Neuronal stem cell (in vitro differentiated cells): ENCODE measurements around the gene SNX32.
A peak's percentile ranks its signal among the peaks of the same experiment; 100 is the strongest.

Source experiments
- DNase-seq: peaks from one replicate; pipeline ENCODE4 v3.0.0-alpha.2; 2013; ENCODE audit warnings: low spot score
- H2AFZ ChIP-seq: one replicate; pipeline ENCODE4 v1.6.1; 2013; ENCODE audit warnings: mild to moderate bottlenecking, low read length, inconsistent platforms
- H2AK5ac ChIP-seq: 2 replicates; pipeline ENCODE4 v1.6.1; 2013; ENCODE audit warnings: low read depth, mild to moderate bottlenecking, inconsistent platforms, low read length, moderate library complexity, mixed read lengths
- H2BK120ac ChIP-seq: 2 replicates; pipeline ENCODE4 v1.6.1; 2013; ENCODE audit warnings: low read depth, mild to moderate bottlenecking, inconsistent platforms, low read length, moderate library complexity, mixed read lengths
- H2BK12ac ChIP-seq: one replicate; pipeline ENCODE4 v1.6.1; 2013; ENCODE audit warnings: low read length, inconsistent platforms
- H2BK15ac ChIP-seq: 2 replicates; pipeline ENCODE4 v1.6.1; 2013; ENCODE audit warnings: mild to moderate bottlenecking, low read length, inconsistent platforms, mixed read lengths
- H2BK5ac ChIP-seq: one replicate; pipeline ENCODE4 v1.6.1; 2013; ENCODE audit warnings: inconsistent platforms, mild to moderate bottlenecking, low read length, moderate library complexity
- H3K14ac ChIP-seq: one replicate; pipeline ENCODE4 v1.6.1; 2013; ENCODE audit warnings: low read length, inconsistent platforms
- H3K18ac ChIP-seq: 2 replicates; pipeline ENCODE4 v1.6.1; 2013; ENCODE audit warnings: low read length, inconsistent platforms
- H3K23ac ChIP-seq: 2 replicates; pipeline ENCODE4 v1.6.1; 2013; ENCODE audit warnings: low read depth, mild to moderate bottlenecking, mixed read lengths, low read length, inconsistent platforms; ENCODE audit not compliant: poor library complexity
- H3K27ac ChIP-seq: replicated peaks from 3 replicates; pipeline ENCODE4 v1.5.1; 2013; ENCODE audit warnings: low read length, inconsistent platforms
- H3K27me3 ChIP-seq, 3 experiments: 2 replicates each; pipeline ENCODE4 v1.6.1; 2013; ENCODE audit warnings: low read length in 3 of 3, mild to moderate bottlenecking in 2 of 3, inconsistent platforms in 1 of 3, low read depth in 1 of 3, mixed read lengths in 1 of 3, moderate library complexity in 1 of 3; ENCODE audit not compliant: control insufficient read depth in 3 of 3, insufficient read depth in 3 of 3
- H3K36me3 ChIP-seq, 2 donors: replicated peaks in 1 of 2; 2 replicates each; pipeline ENCODE4 v1.6.1; 2013; ENCODE audit warnings: low read length in 2 of 2; ENCODE audit not compliant: control insufficient read depth in 2 of 2, insufficient read depth in 2 of 2
- H3K4ac ChIP-seq: 2 replicates; pipeline ENCODE4 v1.6.1; 2013; ENCODE audit warnings: inconsistent platforms, mild to moderate bottlenecking, low read length, moderate library complexity
- H3K4me1 ChIP-seq, 2 donors: 1 replicate in 1 of 2; 2 replicates in 1 of 2; pipeline ENCODE4 v1.6.1; 2013; ENCODE audit warnings: low read length in 2 of 2, low read depth in 1 of 2; ENCODE audit not compliant: control insufficient read depth in 2 of 2, insufficient read depth in 1 of 2
- H3K4me2 ChIP-seq: one replicate; pipeline ENCODE4 v1.6.1; 2013; ENCODE audit warnings: mild to moderate bottlenecking, low read length, inconsistent platforms; ENCODE audit not compliant: insufficient read depth, poor library complexity, severe bottlenecking
- H3K4me3 ChIP-seq, 2 donors: 2 replicates each; pipeline ENCODE4 v1.5.1; 2013; ENCODE audit warnings: low read length in 2 of 2, mild to moderate bottlenecking in 2 of 2, inconsistent platforms in 1 of 2, moderate library complexity in 1 of 2
- H3K79me1 ChIP-seq: one replicate; pipeline ENCODE4 v1.6.1; 2013; ENCODE audit warnings: low read depth, mild to moderate bottlenecking, inconsistent platforms, low read length, moderate library complexity
- H3K9ac ChIP-seq: one replicate; pipeline ENCODE4 v1.6.1; 2013; ENCODE audit warnings: mild to moderate bottlenecking, low read depth, low read length, inconsistent platforms; ENCODE audit not compliant: poor library complexity
- H3K9me3 ChIP-seq, 2 donors: replicated peaks in 1 of 2; 2 replicates each; pipeline versions ENCODE3 to v1.6.1; 2013; ENCODE audit warnings: low read length in 2 of 2, mild to moderate bottlenecking in 2 of 2, inconsistent platforms in 1 of 2, low read depth in 1 of 2, mixed read lengths in 1 of 2, moderate library complexity in 1 of 2; ENCODE audit not compliant: control insufficient read depth in 2 of 2, insufficient read depth in 1 of 2
- H4K8ac ChIP-seq: one replicate; pipeline ENCODE4 v1.6.1; 2013; ENCODE audit warnings: low read depth, mild to moderate bottlenecking, inconsistent platforms, low read length, moderate library complexity
- H4K91ac ChIP-seq: one replicate; pipeline ENCODE4 v1.6.1; 2013; ENCODE audit warnings: low read length, low read depth, mild to moderate bottlenecking, inconsistent platforms; ENCODE audit not compliant: poor library complexity
- WGBS, 2 donors: extraction: QIAGEN DNeasy Blood & Tissue Kit; methylation state at CpG; one replicate each; pipeline ENCODE4 v1.1.7; 2013; ENCODE audit warnings: missing lambda C conversion rate in 2 of 2, mixed read lengths in 1 of 2; ENCODE audit not compliant: insufficient read length in 2 of 2, insufficient replicate concordance in 1 of 2; ENCODE audit errors: extremely low coverage in 2 of 2; 5-methylcytosine and 5-hydroxymethylcytosine counted together

The SNX32 gene

GRCh38 chr11:65854852-65855837, 21.4 kb downstream of the SNX32 start:
- no peak overlapping the region for H3K4me2 ChIP-seq
- no peak overlapping the region for H3K14ac ChIP-seq
- H3K4ac ChIP-seq = no peak overlapping the region
- H3K79me1 ChIP-seq = peaks cover 23% of the 10 kb centered on the region
- H3K9me3 ChIP-seq = peaks cover 6 to 14% of the 10 kb centered on the region in 2 donors
- no peak overlapping the region for H3K27ac ChIP-seq
- H3K4me3 ChIP-seq = peak overlapping the region in 1 of 2 donors; percentile 83
- no peak overlapping the region for H2BK120ac ChIP-seq
- H3K27me3 ChIP-seq = no peaks in the 10 kb centered on the region
- H4K91ac ChIP-seq = no peak overlapping the region
- H2AFZ ChIP-seq = no peak overlapping the region
- no CpG with 5 or more reads among the region's 15 CpGs for WGBS, 2 donors
- H2BK12ac ChIP-seq = no peak overlapping the region
- H3K9ac ChIP-seq = peak overlapping the region; percentile 51
- no peak overlapping the region for H3K23ac ChIP-seq
- H2BK15ac ChIP-seq = no peak overlapping the region
- no peak overlapping the region for H2AK5ac ChIP-seq
- peaks cover under 1 to 8% of the 10 kb centered on the region in 2 donors for H3K4me1 ChIP-seq
- no peak for DNase-seq
- no peak overlapping the region for H3K18ac ChIP-seq
- H3K36me3 ChIP-seq = peaks cover 51 to 55% of the 10 kb centered on the region in 2 donors
- no peak overlapping the region for H4K8ac ChIP-seq
- H2BK5ac ChIP-seq = no peak overlapping the region

DNA sequence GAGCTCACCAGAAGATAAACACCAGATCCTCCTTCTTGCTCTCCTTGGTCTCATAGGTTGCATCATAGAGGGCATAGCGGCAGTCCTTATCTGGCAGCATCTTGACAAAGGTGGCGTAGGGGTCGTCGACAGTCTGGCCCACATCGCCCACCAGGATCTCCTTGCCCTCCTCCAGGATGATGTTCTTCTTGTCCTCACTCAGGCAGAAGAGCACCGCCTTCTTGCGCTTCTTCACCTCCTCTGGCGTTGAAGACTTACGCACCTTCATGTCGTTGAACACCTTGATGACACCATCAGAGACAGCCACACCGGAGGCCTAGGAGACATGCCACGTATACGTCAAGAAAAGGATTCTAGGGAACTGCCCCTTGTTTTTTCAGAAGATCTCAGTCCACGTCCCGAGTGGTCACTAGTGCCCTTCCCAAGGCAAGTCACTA, 22.2 kb downstream of the SNX32 start:
- Histone ChIP-seq H3K9me3 (peaks cover 6 to 12% of the 10 kb centered on the region in 2 donors), H2BK15ac (no peak overlapping the region), H4K91ac (no peak overlapping the region), H2BK5ac (no peak overlapping the region), H3K79me1 (peaks cover 28% of the 10 kb centered on the region), H2AFZ (no peak overlapping the region), H3K18ac (no peak overlapping the region), H3K27me3 (no peaks in the 10 kb centered on the region), H3K4me1 (peaks cover 0 to 8% of the 10 kb centered on the region in 2 donors), H3K23ac (no peak overlapping the region), H4K8ac (no peak overlapping the region), H2BK12ac (no peak overlapping the region), H2AK5ac (no peak overlapping the region), H3K4me3 (peak overlapping the region in 1 of 2 donors; percentile 83), H2BK120ac (no peak overlapping the region), H3K36me3 (peaks cover 50 to 55% of the 10 kb centered on the region in 2 donors), H3K4me2 (no peak overlapping the region), H3K14ac (no peak overlapping the region), H3K9ac (no peak overlapping the region), H3K4ac (no peak overlapping the region), H3K27ac (no peak overlapping the region)
- no CpG with 5 or more reads among the region's 15 CpGs for WGBS, 2 donors
- DNase-seq = no peak

DNA sequence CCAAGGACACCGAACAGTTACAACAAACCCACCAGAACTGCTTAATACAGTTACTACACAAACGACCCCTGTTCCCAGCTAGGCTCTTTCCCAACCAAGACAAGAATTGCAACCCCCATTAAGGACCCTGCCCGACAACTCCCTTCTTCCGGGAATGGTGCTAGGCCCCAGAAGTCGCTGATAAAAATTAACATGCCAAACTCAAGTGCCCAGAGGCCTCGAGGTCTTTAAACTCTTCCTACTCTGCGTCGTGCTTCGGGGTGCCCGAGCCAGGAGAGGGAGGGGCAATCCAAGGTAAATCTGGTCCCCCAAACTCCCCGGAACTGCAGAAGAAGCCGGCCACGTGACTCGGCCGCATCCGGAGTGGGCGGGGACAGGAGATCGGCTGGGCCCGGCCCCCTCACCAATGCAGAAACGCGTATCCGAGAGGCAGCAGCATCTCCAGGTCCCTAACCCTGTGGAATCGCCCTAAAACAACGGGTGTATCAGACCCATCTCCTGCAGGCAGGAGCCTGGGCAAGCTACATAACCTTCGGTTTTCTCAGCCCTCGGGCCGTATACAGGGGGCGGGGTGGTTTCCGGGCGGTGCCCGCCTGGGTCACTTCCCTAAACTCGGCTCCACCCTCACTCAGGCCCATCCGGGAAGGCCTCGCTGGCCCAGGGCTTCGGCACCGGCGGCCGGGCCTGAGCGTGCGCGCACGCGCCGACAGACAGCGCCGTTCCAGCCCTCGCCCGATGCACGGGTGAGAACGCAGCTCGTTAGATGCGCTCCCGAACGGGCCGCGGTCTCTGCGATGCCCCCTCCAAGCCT, 23.1 kb downstream of the SNX32 start:
- Histone ChIP-seq H2BK5ac (peak overlapping the region; percentile 79), H3K4me1 (peaks cover 8 to 17% of the 10 kb centered on the region in 2 donors), H3K27ac (peak overlapping the region; percentile 95), H2BK12ac (no peak overlapping the region), H2BK120ac (no peak overlapping the region), H3K27me3 (no peaks in the 10 kb centered on the region), H3K4ac (peak overlapping the region; percentile 68), H3K14ac (peak overlapping the region; percentile 92), H2AK5ac (peak overlapping the region; percentile 96), H3K4me3 (peak overlapping the region; percentile 83 to 98), H2BK15ac (peak overlapping the region; percentile 50), H2AFZ (peak overlapping the region; percentile 27), H4K91ac (no peak overlapping the region), H3K79me1 (peaks cover 34% of the 10 kb centered on the region), H3K36me3 (peaks cover 46 to 55% of the 10 kb centered on the region in 2 donors), H3K23ac (peak overlapping the region; percentile 100), H3K18ac (peak overlapping the region; percentile 98), H3K9ac (peak overlapping the region; percentile 100), H3K9me3 (peaks cover 0 to 3% of the 10 kb centered on the region in 2 donors), H3K4me2 (peak overlapping the region; percentile 87), H4K8ac (no peak overlapping the region)
- no CpG with 5 or more reads among the region's 57 CpGs for WGBS, 2 donors
- peak; percentile 50 for DNase-seq
